GM12878 (cell line): Measurements from ENCODE around the gene SGCD. TPM values are rescaled to one million over a fixed set of nuclear protein-coding genes. Genes with fewer than 3 reads are reported as not detected.

Experiments used
- ATAC-seq: fragments of 200-7000 bp; cut with Tn5 transposase; 3 replicates; pipeline ENCODE4 v1.9.1; 2020; ENCODE audit warnings: mild to moderate bottlenecking, moderate library complexity
- BruUV-seq: library from RNA; stranded (reverse); fragments of 400-500 nt; replicated peaks from 2 replicates; lab custom pipeline; 2021; lab: Mats Ljungman, UMichigan
- CTCF ChIA-PET: fragments of 300-600 bp; sonication (Branson Sonifier 250); formaldehyde crosslinking; extraction: SDS; loops from one replicate; lab custom pipeline; 2021; ENCODE audit warnings: inconsistent platforms; lab: Yijun Ruan, JAX
- POLR2A ChIA-PET: fragments of 350-600 bp; formaldehyde crosslinking; extraction: SDS; loops from one replicate; lab custom pipeline; 2021; ENCODE audit warnings: inconsistent platforms; lab: Charles Lee
- RAD21 ChIA-PET: fragments of 300-600 bp; sonication (Branson Sonifier 250); formaldehyde crosslinking; loops from one replicate; lab custom pipeline; 2023; ENCODE audit warnings: antibody characterized with exemption; ENCODE audit not compliant: unreplicated experiment; lab: Charles Lee
- SMC1A ChIA-PET: fragments of 300-600 bp; sonication (Branson Sonifier 250); formaldehyde crosslinking; loops from one replicate; lab custom pipeline; 2023; ENCODE audit not compliant: unreplicated experiment, uncharacterized antibody; lab: Charles Lee
- DNase-seq: peaks from one replicate; pipeline ENCODE4 v3.0.0-alpha.2; 2011; ENCODE audit warnings: low read depth, low spot score
- FAIRE-seq: peaks from 3 replicates; lab custom pipeline; 2011; peaks lifted over from hg19 to GRCh38; lab: Jason Lieb, UNC
- H2AFZ ChIP-seq: 2 replicates; pipeline ENCODE4 v1.6.0; 2011; ENCODE audit warnings: low read depth, low read length, control low read depth; ENCODE audit not compliant: control insufficient read depth
- H3K27ac ChIP-seq: 2 replicates; pipeline ENCODE4 v1.5.1; 2011; ENCODE audit warnings: control low read depth; ENCODE audit not compliant: control insufficient read depth, insufficient read depth
- H3K27me3 ChIP-seq, 2 experiments: replicated peaks in 1 of 2; 2 replicates each; pipeline versions ENCODE4 v1.6.0 to v1.6.1; 2011; ENCODE audit warnings: low read length in 1 of 2; ENCODE audit not compliant: control insufficient read depth in 2 of 2, insufficient read depth in 2 of 2
- H3K36me3 ChIP-seq, 2 experiments: 2 replicates each; pipeline ENCODE4 v1.5.1; 2011; ENCODE audit warnings: low read length in 1 of 2; ENCODE audit not compliant: control insufficient read depth in 2 of 2, insufficient read depth in 2 of 2
- H3K4me1 ChIP-seq: 2 replicates; pipeline ENCODE4 v1.6.1; 2011; ENCODE audit warnings: mild to moderate bottlenecking, low read length, moderate library complexity, mixed read lengths; ENCODE audit not compliant: control insufficient read depth, insufficient read depth
- H3K4me2 ChIP-seq: 2 replicates; pipeline ENCODE4 v1.6.0; 2011; ENCODE audit warnings: control low read depth; ENCODE audit not compliant: control insufficient read depth, insufficient read depth
- H3K4me3 ChIP-seq: fragments of 200-600 bp; sonication (generic); 2 replicates; pipeline ENCODE4 v1.5.1; 2016
- H3K79me2 ChIP-seq: 2 replicates; pipeline ENCODE4 v1.6.0; 2011; ENCODE audit warnings: low read length; ENCODE audit not compliant: control insufficient read depth, insufficient read depth
- H3K9ac ChIP-seq: 2 replicates; pipeline ENCODE4 v1.8.0; 2011; ENCODE audit warnings: low read length, control low read depth, mixed read lengths; ENCODE audit not compliant: control insufficient read depth, insufficient read depth
- H3K9me3 ChIP-seq: replicated peaks from 3 replicates; pipeline ENCODE4 v1.5.1; 2011; ENCODE audit warnings: mild to moderate bottlenecking, low read length; ENCODE audit not compliant: control insufficient read depth, insufficient read depth
- H4K20me1 ChIP-seq: 2 replicates; pipeline ENCODE4 v1.6.0; 2011; ENCODE audit not compliant: control insufficient read depth, insufficient read depth
- ASH2L ChIP-seq: fragments of 300-600, 200-600 bp; sonication (generic); IDR thresholded peaks from 2 replicates; pipeline ENCODE4 v1.6.1; 2017; ENCODE audit warnings: low read depth, mild to moderate bottlenecking, borderline replicate concordance
- ATF2 ChIP-seq: IDR thresholded peaks from 2 replicates; pipeline ENCODE4 v1.6.1; 2012; ENCODE audit warnings: low read length, inconsistent platforms
- BCL11A ChIP-seq: IDR thresholded peaks from 2 replicates; pipeline ENCODE4 v1.6.1; 2011; ENCODE audit warnings: low read depth, low read length
- CHD4 ChIP-seq: fragments of 200-600 bp; sonication (generic); IDR thresholded peaks from 2 replicates; pipeline ENCODE4 v1.6.1; 2016; ENCODE audit warnings: mild to moderate bottlenecking
- FOXM1 ChIP-seq: IDR thresholded peaks from 2 replicates; pipeline ENCODE4 v1.6.1; 2012; ENCODE audit warnings: low read depth, mild to moderate bottlenecking, inconsistent platforms, low read length, moderate library complexity
- GABPA ChIP-seq: IDR thresholded peaks from 2 replicates; pipeline ENCODE4 v1.6.1; 2014; ENCODE audit warnings: antibody characterized with exemption, low read depth, mild to moderate bottlenecking, inconsistent platforms
- HDGF ChIP-seq: fragments of 450-650 bp; IDR thresholded peaks from 2 replicates; pipeline ENCODE4 v1.6.1; 2016; ENCODE audit warnings: antibody characterized with exemption
- IRF4 ChIP-seq: IDR thresholded peaks from 2 replicates; pipeline ENCODE4 v1.6.1; 2011; ENCODE audit warnings: low read depth, low read length
- NBN ChIP-seq: fragments of 450-650 bp; IDR thresholded peaks from 2 replicates; pipeline ENCODE4 v1.6.1; 2016
- NKRF ChIP-seq: fragments of 450-650 bp; conservative IDR thresholded peaks from 2 replicates; pipeline ENCODE4 v1.6.1; 2017; ENCODE audit warnings: mild to moderate bottlenecking, moderate library complexity
- NR2F1 ChIP-seq: fragments of 450-650 bp; conservative IDR thresholded peaks from 2 replicates; pipeline ENCODE4 v1.6.1; 2017; ENCODE audit warnings: mild to moderate bottlenecking
- RAD51 ChIP-seq: fragments of 450-650 bp; IDR thresholded peaks from 2 replicates; pipeline ENCODE4 v1.6.1; 2016; ENCODE audit warnings: moderate library complexity, mild to moderate bottlenecking, inconsistent platforms
- SPI1 ChIP-seq: IDR thresholded peaks from 2 replicates; pipeline ENCODE4 v1.6.1; 2011; ENCODE audit warnings: low read depth, mild to moderate bottlenecking, low read length, moderate library complexity, borderline replicate concordance; ENCODE audit not compliant: insufficient read depth
- TBL1XR1 ChIP-seq: IDR thresholded peaks from 2 replicates; pipeline ENCODE4 v1.6.1; 2012; ENCODE audit warnings: low read depth, low read length, improper control_type of control experiment
- USF2 ChIP-seq: IDR thresholded peaks from 2 replicates; pipeline ENCODE4 v1.6.1; 2011; ENCODE audit warnings: low read depth, low read length, improper control_type of control experiment, borderline replicate concordance
- ZNF687 ChIP-seq: fragments of 450-650 bp; IDR thresholded peaks from 2 replicates; pipeline ENCODE4 v1.6.1; 2017; ENCODE audit warnings: mild to moderate bottlenecking, moderate library complexity
- WGBS: methylation state at CpG from one replicate; pipeline ENCODE4 v1.1.6; 2016; ENCODE audit warnings: low lambda C conversion rate; ENCODE audit not compliant: insufficient replicate concordance, insufficient coverage; ENCODE audit errors: missing lambda C conversion rate; 5-methylcytosine and 5-hydroxymethylcytosine counted together
- in situ Hi-C: fragments of 300-500 bp; cut with MboI; formaldehyde crosslinking; loops from 9 replicates; pipeline ENCODE4 v1.14.3; 2018; ENCODE audit warnings: mixed read lengths
- intact Hi-C: fragments of 100-400 bp; cut with micrococcal nuclease; formaldehyde crosslinking; loops from one replicate; pipeline ENCODE4 v1.14.2; 2022; ENCODE audit not compliant: unreplicated experiment
- polyA plus RNA-seq, 11 experiments: library from polyadenylated mRNA; depleted of rRNA in 4 of 11; unstranded in 6 of 11; stranded (reverse) in 5 of 11; fragments of >200 nt; fragmentation: Nextera tagmentation in 4 of 11; fragmentation: Illumina TruSeq in 1 of 11; extraction: Ambion mirVana in 4 of 11; extraction: Trizol in 1 of 11; gene quantifications; 1 replicate in 1 of 11; 2 replicates in 10 of 11; pipeline versions ENCODE4 v1.2.1 to v1.2.3, GENCODE V29; 2011 to 2016; ENCODE audit warnings: inconsistent platforms in 2 of 11, missing spikeins in 2 of 11, low read depth in 1 of 11
- total RNA-seq, 4 experiments: library from RNA; depleted of rRNA in 3 of 4; stranded (reverse); fragments of >200 nt in 3 of 4; fragmentation: Illumina TruSeq in 1 of 4; extraction: Trizol in 1 of 4; gene quantifications; 2 replicates each; pipeline versions ENCODE4 v1.2.1 to v1.2.3, GENCODE V29; 2013 to 2021
- TF ChIP-seq, protein P1 (sequence below): fragments of 450-650 bp; IDR thresholded peaks from 2 replicates; pipeline ENCODE4 v1.6.1; 2016; ENCODE audit warnings: mild to moderate bottlenecking

The SGCD gene
- total and polyA plus RNA-seq, 10 of the 15 experiments (the other 5 are each of a cell fraction or from before 2014, with no cell fraction given): 0.06 TPM; not detected in 9

GRCh38 chr5:156411185-156411613 is 84.2 kb downstream of the SGCD start:
- Histone ChIP-seq H3K27ac (no peak overlapping the region), H3K27me3 (no peaks in the 10 kb centered on the region), H3K4me1 (no peaks in the 10 kb centered on the region), H4K20me1 (no peaks in the 10 kb centered on the region), H3K79me2 (no peaks in the 10 kb centered on the region), H3K9me3 (no peaks in the 10 kb centered on the region), H3K4me2 (no peak overlapping the region), H2AFZ (no peak overlapping the region), H3K9ac (no peak overlapping the region), H3K4me3 (no peak overlapping the region), H3K36me3 (no peaks in the 10 kb centered on the region)
- POLR2A ChIA-PET: interaction anchor here (0.9 kb wide), 1 partner anchor 9 kb away, joined by 3 read pairs; no protein-coding TSS in a partner anchor
- SMC1A ChIA-PET: interaction anchor here (0.6 kb wide), 1 partner anchor 737 kb away, joined by 3 read pairs; no protein-coding TSS in a partner anchor
- RAD21 ChIA-PET: no interaction called here
- FAIRE-seq (no peak), ATAC-seq (no peak), DNase-seq (no peak)
- intact Hi-C loops: no loop called here
- CTCF ChIA-PET: no interaction called here
- in situ Hi-C loops: no loop called here
- BruUV-seq: no TSS peak
- WGBS: 49% methylated on average over 6 of the region's 6 CpGs
- TF ChIP-seq CHD4: no peak
- no peak for TF ChIP-seq SPI1
- TF ChIP-seq NR2F1: no peak
- TF ChIP-seq ATF2: no peak
- TF ChIP-seq NBN: no peak
- TF ChIP-seq IRF4: no peak
- no peak for TF ChIP-seq NKRF
- no peak for TF ChIP-seq ZNF687
- TF ChIP-seq GABPA: no peak
- no peak for TF ChIP-seq RAD51
- TF ChIP-seq BCL11A: no peak
- TF ChIP-seq TBL1XR1: no peak
- no peak for TF ChIP-seq USF2
- TF ChIP-seq HDGF: no peak
- TF ChIP-seq ASH2L: no peak
- TF ChIP-seq, protein P1, sequence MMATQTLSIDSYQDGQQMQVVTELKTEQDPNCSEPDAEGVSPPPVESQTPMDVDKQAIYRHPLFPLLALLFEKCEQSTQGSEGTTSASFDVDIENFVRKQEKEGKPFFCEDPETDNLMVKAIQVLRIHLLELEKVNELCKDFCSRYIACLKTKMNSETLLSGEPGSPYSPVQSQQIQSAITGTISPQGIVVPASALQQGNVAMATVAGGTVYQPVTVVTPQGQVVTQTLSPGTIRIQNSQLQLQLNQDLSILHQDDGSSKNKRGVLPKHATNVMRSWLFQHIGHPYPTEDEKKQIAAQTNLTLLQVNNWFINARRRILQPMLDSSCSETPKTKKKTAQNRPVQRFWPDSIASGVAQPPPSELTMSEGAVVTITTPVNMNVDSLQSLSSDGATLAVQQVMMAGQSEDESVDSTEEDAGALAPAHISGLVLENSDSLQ: no peak
- no peak for TF ChIP-seq FOXM1
